ENCODE data around the gene AVEN.
"Not testable (repeated sequence)": the region's sequence is repeated elsewhere in the genome, so short reads cannot be mapped to it uniquely, and the experiment has no call there.

AVEN gene

GRCh38 chr15:33852094-33852493 is 186.9 kb downstream of the AVEN start:
- DNase-seq (ENCODE audit: low read depth in 2 of 2), result no peak

GRCh38 chr15:33851079-33851478 is 187.9 kb downstream of the AVEN start:
- DNase-seq (ENCODE audit: low read depth in 2 of 2), result no peak

- DNase-seq (ENCODE audit: low read depth in 2 of 2), result no peak
These were observed 191.0 kb downstream of the AVEN start for GRCh38 chr15:33848011-33848410.

DNA sequence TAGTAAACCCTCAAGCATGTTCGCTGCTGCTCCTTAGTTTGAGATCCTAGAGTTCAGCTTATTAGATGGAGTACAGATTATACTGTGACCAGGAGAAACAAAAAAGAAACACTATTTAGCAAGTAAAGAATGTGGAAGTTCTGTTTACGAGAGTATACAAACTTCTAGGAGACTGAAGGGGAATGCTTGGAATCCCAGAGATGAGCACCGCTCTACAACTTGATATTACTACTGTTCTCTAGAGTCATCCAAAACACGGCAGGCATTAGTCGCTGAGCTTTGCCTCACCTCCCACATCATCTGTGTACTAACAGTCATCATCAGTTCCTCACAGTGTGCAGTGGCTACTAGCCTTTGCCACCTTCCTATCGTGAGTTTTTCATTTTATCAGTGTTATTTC is 192.1 kb downstream of the AVEN start:
- DNase-seq (ENCODE audit: low read depth in 2 of 2), result no peak

DNA sequence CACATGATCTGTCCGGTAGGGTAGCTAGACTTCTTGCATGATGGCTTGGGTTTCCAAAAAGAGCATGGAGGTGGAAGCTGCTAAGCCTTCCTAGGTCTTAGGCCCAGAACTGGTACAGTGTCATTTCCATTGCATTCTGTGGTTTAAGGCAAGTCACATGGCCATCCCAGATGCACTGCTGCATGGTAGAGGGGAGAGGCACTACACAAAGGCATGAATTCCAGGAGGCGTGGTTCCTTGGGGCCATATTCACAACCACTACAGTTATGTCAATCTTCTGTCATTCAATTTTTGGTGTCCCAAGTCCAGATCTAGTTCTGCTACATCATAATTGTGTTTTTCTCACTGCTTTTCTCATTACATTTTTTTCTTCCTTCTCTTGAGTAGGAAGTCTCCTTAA is 192.9 kb downstream of the AVEN start:
- no peak for DNase-seq (ENCODE audit: low read depth in 2 of 2)

- no peak for DNase-seq (ENCODE audit: low read depth in 2 of 2)
These were observed 194.4 kb downstream of the AVEN start for GRCh38 chr15:33844597-33844996.

- no peak for DNase-seq (ENCODE audit: low read depth in 2 of 2)
These were observed 194.8 kb downstream of the AVEN start for GRCh38 chr15:33844186-33844585.

GRCh38 chr15:33840615-33841014 is 198.4 kb downstream of the AVEN start:
- DNase-seq (ENCODE audit: low read depth in 2 of 2), result no peak

- DNase-seq (ENCODE audit: low read depth in 2 of 2), result no peak
These were observed 199.5 kb downstream of the AVEN start for GRCh38 chr15:33839540-33839939.

DNA sequence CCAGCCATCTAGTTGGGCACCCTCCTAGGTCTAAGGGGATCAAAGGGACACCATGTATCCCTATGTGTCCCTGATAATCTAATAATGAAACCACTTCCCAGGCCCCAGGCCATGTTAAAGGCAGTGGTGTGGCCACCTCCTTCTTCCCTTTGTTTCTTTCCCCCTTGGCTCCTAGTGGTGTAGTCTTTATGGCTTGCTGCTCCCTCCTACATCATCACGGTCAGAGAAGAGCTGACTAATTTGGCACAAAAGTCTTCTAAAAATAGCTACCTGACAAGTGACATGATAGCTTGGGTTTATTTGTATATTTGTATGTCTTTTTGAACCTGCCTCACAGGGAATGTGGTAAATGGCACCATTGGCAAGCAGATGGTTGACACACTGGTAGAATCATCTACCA is 201.7 kb downstream of the AVEN start:
- no peak for DNase-seq (ENCODE audit: low read depth in 2 of 2)

- no peak for DNase-seq (ENCODE audit: low read depth in 2 of 2)
These were observed 203.9 kb downstream of the AVEN start for GRCh38 chr15:33834892-33835743.

GRCh38 chr15:33831646-33832045 is 207.4 kb downstream of the AVEN start:
- no peak for DNase-seq (ENCODE audit: low read depth in 2 of 2)

- no peak for DNase-seq (ENCODE audit: low read depth in 2 of 2)
These were observed 208.7 kb downstream of the AVEN start for GRCh38 chr15:33830351-33830750.

- no peak for DNase-seq (ENCODE audit: low read depth in 2 of 2)
These were observed 212.8 kb downstream of the AVEN start for GRCh38 chr15:33826201-33826600.

GRCh38 chr15:33825453-33825852 is 213.6 kb downstream of the AVEN start:
- DNase-seq (ENCODE audit: low read depth in 2 of 2), result no peak

GRCh38 chr15:33823119-33823518 is 215.9 kb downstream of the AVEN start:
- no peak for DNase-seq (ENCODE audit: low read depth in 2 of 2)

- DNase-seq (ENCODE audit: low read depth in 2 of 2), result no peak
These were observed 216.5 kb downstream of the AVEN start for GRCh38 chr15:33822479-33822878.

GRCh38 chr15:33819499-33819898 is 219.5 kb downstream of the AVEN start:
- not testable (repeated sequence) for DNase-seq (ENCODE audit: low read depth in 2 of 2)
